Left lung (tissue), 10 donors: ENCODE results near the gene CLDN15. TPM values are rescaled to one million over a fixed set of nuclear protein-coding genes. Genes with fewer than 3 reads are reported as not detected.

Experiments
- ATAC-seq: fragments of 200-7000 bp; cut with Tn5 transposase; one replicate; pipeline ENCODE4 v1.9.1; 2020; ENCODE audit warnings: moderate library complexity
- DNase-seq, 4 donors: peaks; one replicate each; pipeline ENCODE4 v3.0.0-alpha.2; 2013 to 2020
- H3K27ac ChIP-seq, 2 donors: fragments of 200-600 bp; sonication (generic) in 1 of 2; one replicate each; pipeline versions ENCODE4 v1.5.0 to v1.8.0; 2020 to 2021
- H3K27me3 ChIP-seq, 2 donors: fragments of 200-600 bp; sonication (generic) in 1 of 2; one replicate each; pipeline versions ENCODE4 v1.5.0 to v1.8.0; 2020 to 2021
- H3K36me3 ChIP-seq, 2 donors: fragments of 200-600 bp; sonication (generic) in 1 of 2; one replicate each; pipeline versions ENCODE4 v1.5.0 to v1.8.0; 2020 to 2021
- H3K4me1 ChIP-seq, 2 donors: fragments of 200-600 bp; one replicate each; pipeline ENCODE4 v1.8.0; 2021
- H3K4me3 ChIP-seq, 2 donors: fragments of 200-600 bp; sonication (generic) in 1 of 2; one replicate each; pipeline versions ENCODE4 v1.5.0 to v1.8.0; 2020 to 2021; ENCODE audit warnings: mild to moderate bottlenecking in 1 of 2
- H3K9me3 ChIP-seq, 2 donors: fragments of 200-600 bp; sonication (generic) in 1 of 2; one replicate each; pipeline versions ENCODE4 v1.5.0 to v1.8.0; 2020 to 2021
- intact Hi-C, 2 donors: fragments of 100-400 bp; cut with DNase I; formaldehyde crosslinking; loops; one replicate each; pipeline versions ENCODE4 v1.11.2 to v1.14.2; 2022
- polyA plus RNA-seq, 6 donors: library from polyadenylated mRNA; unstranded; fragments of 120-200 nt; gene quantifications; one replicate each; pipeline ENCODE4 v1.2.1, GENCODE V29; 2013; ENCODE audit not compliant: insufficient read length in 6 of 6
- total RNA-seq, 2 donors: library from RNA; stranded (reverse); fragmentation: NEBNext Ultra II Directional; extraction: Animal tissue kit (Norgen Biotek cat#: 25700); gene quantifications; one replicate each; pipeline ENCODE4 v1.2.1, GENCODE V29; 2021
- TF ChIP-seq, protein P1 (sequence below), 2 donors: fragments of 200-600 bp; sonication (generic) in 1 of 2; IDR thresholded peaks; one replicate each; pipeline versions ENCODE4 v1.5.0 to v1.8.0; 2021; ENCODE audit warnings: antibody characterized with exemption in 2 of 2
- donor health status: DM: no; HTN: yes; CAD: no.
- donor health status: DM: no; HTN: no; CAD: no.

CLDN15 gene
- total and polyA plus RNA-seq, 8 donors, result 7.6 to 19.0 (median 15.1) TPM

GRCh38 chr7:101216860-101217387, 20.7 kb downstream of the CLDN15 start:
- Histone ChIP-seq H3K9me3 (no peaks in the 10 kb centered on the region), H3K4me3 (peak overlapping the region; percentile 64 to 94), H3K36me3 (peaks cover 0 to 41% of the 10 kb centered on the region in 2 donors), H3K27ac (peak overlapping the region; percentile 89 to 93), H3K27me3 (no peaks in the 10 kb centered on the region), H3K4me1 (peaks cover 22 to 55% of the 10 kb centered on the region in 2 donors)
- DNase-seq (peak in 1 of 4 donors; percentile 41), ATAC-seq (peak; percentile 8)
- TF ChIP-seq, protein P1, sequence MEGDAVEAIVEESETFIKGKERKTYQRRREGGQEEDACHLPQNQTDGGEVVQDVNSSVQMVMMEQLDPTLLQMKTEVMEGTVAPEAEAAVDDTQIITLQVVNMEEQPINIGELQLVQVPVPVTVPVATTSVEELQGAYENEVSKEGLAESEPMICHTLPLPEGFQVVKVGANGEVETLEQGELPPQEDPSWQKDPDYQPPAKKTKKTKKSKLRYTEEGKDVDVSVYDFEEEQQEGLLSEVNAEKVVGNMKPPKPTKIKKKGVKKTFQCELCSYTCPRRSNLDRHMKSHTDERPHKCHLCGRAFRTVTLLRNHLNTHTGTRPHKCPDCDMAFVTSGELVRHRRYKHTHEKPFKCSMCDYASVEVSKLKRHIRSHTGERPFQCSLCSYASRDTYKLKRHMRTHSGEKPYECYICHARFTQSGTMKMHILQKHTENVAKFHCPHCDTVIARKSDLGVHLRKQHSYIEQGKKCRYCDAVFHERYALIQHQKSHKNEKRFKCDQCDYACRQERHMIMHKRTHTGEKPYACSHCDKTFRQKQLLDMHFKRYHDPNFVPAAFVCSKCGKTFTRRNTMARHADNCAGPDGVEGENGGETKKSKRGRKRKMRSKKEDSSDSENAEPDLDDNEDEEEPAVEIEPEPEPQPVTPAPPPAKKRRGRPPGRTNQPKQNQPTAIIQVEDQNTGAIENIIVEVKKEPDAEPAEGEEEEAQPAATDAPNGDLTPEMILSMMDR (IDR thresholded peaks at IDR 0.05), result no peak
- intact Hi-C loops, result no loop called here

DNA sequence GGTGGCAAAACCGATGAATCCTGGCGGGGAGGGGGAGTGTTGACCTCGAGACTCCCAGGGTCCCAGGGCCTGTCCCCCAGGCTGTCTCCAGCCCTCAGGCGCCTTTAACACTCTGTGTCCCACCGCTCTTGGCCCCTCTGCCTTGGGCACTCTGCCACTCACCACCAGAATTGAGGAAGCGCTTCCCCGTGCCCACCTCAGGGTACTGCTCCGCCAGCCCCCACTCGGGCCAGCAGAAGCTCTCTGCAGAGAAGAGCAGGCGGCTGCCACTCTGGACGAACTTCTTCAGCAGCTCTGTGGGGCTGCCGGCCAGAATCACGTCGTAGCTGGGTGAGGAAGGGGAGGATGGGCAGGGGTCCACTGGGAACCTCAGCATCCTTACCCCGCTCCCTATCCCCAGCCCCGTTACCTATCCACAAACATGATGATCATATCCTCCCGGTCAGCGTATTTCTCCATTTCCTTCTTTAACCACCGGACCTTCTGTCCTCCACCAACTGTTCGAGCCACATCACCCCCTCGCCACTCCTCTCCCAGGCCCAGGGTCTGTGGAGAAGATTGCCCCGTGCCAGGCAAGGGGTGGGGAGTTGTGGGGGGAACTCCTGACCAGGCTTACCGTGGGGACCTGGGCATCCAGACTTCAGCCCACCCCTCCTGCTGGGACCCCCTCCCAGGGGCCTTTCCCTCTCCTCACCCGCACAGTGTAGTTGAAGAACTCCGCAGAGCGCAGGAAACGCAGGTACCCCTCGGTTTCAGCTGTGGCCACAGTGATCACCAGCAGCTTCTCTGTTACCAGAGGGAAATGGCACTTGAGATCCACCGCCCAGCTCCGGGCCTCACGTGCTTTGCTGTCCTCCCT, 21.4 kb downstream of the CLDN15 start:
- peak in 1 of 4 donors; percentile 60 for DNase-seq
- Histone ChIP-seq H3K27ac (peak overlapping the region; percentile 89 to 93), H3K4me1 (peaks cover 22 to 55% of the 10 kb centered on the region in 2 donors), H3K4me3 (peak overlapping the region; percentile 64 to 94), H3K36me3 (peaks cover 0 to 48% of the 10 kb centered on the region in 2 donors), H3K9me3 (no peaks in the 10 kb centered on the region), H3K27me3 (no peaks in the 10 kb centered on the region)
- TF ChIP-seq, protein P1 (IDR thresholded peaks at IDR 0.05), result no peak
- ATAC-seq, result peak; percentile 23
- intact Hi-C loops, result no loop called here

GRCh38 chr7:101212014-101212413, 25.6 kb downstream of the CLDN15 start:
- Histone ChIP-seq H3K36me3 (peaks cover 0 to 90% of the 10 kb centered on the region in 2 donors), H3K4me1 (peaks cover 8 to 24% of the 10 kb centered on the region in 2 donors), H3K27ac (no peak overlapping the region), H3K9me3 (no peaks in the 10 kb centered on the region), H3K27me3 (no peaks in the 10 kb centered on the region), H3K4me3 (no peak overlapping the region)
- intact Hi-C loops, result no loop called here
- TF ChIP-seq, protein P1 (IDR thresholded peaks at IDR 0.05), result no peak
- DNase-seq (no peak), ATAC-seq (no peak)

DNA sequence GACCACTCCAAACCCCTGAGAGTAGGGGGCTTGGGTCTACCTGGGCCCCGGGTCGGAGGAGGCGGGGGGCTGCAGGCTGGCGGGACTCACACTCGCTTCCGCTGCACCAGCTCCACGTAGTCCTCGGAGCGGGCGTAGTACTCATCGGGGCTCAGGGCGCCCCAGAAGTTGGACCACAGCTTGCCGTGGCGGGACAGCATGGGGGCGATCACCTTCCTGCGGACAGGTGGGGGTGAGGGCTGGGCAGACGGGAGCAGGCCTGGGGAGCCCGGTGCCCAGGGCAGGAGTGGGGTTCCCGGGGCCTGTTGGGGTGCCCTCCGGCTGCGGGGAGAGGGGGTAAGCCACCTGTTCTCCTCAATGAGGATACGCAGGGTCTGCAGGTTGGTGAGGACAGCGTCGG, 26.1 kb downstream of the CLDN15 start:
- Histone ChIP-seq H3K4me1 (peaks cover 7 to 19% of the 10 kb centered on the region in 2 donors), H3K36me3 (peaks cover 0 to 96% of the 10 kb centered on the region in 2 donors), H3K27me3 (no peaks in the 10 kb centered on the region), H3K9me3 (no peaks in the 10 kb centered on the region), H3K4me3 (no peak overlapping the region), H3K27ac (no peak overlapping the region)
- intact Hi-C loops, result no loop called here
- ATAC-seq, result no peak
- DNase-seq, result no peak
- TF ChIP-seq, protein P1 (IDR thresholded peaks at IDR 0.05), result no peak

DNA sequence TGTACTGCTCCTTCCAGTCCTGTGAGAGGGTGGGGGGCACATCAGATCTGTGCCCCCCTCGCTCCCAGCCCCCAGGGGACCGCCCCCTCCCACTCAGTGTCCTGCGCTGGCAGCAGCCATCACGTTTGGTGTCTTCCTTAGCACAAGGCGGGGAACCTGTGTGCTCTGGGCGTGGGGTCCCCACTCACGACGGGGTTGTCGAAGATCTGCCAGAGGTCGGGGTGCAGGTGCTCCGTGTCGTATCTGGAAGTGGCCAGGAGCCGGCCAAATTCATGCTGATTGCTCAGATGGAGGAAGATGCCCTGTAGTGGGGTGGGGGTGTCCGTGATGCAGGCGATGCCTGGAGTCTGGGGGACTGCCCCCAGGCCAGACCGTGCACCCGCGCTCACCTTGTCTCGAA, 27.5 kb downstream of the CLDN15 start:
- peaks cover 0 to 6% of the 10 kb centered on the region in 2 donors for H3K4me1 ChIP-seq
- no peak for ATAC-seq
- no peaks in the 10 kb centered on the region for H3K27me3 ChIP-seq
- H3K27ac ChIP-seq, result no peak overlapping the region
- no peak overlapping the region for H3K4me3 ChIP-seq
- no peak for DNase-seq
- no peaks in the 10 kb centered on the region for H3K9me3 ChIP-seq
- TF ChIP-seq, protein P1 (IDR thresholded peaks at IDR 0.05), result no peak
- peaks cover 0 to 96% of the 10 kb centered on the region in 2 donors for H3K36me3 ChIP-seq
- intact Hi-C loops, result no loop called here
